ENCODE measurements around the gene LRRC30.

LRRC30 gene

GRCh38 chr18:7242926-7243325 is 12.0 kb downstream of the LRRC30 start:
- no peak for DNase-seq

- DNase-seq = no peak
These were observed 18.0 kb downstream of the LRRC30 start for GRCh38 chr18:7248877-7249276.

- DNase-seq = no peak
These were observed 23.3 kb downstream of the LRRC30 start for GRCh38 chr18:7254163-7254562.

- DNase-seq = no peak
These were observed 24.2 kb downstream of the LRRC30 start for GRCh38 chr18:7255054-7255453.

GRCh38 chr18:7255643-7256042 is 24.8 kb downstream of the LRRC30 start:
- DNase-seq = no peak

DNA sequence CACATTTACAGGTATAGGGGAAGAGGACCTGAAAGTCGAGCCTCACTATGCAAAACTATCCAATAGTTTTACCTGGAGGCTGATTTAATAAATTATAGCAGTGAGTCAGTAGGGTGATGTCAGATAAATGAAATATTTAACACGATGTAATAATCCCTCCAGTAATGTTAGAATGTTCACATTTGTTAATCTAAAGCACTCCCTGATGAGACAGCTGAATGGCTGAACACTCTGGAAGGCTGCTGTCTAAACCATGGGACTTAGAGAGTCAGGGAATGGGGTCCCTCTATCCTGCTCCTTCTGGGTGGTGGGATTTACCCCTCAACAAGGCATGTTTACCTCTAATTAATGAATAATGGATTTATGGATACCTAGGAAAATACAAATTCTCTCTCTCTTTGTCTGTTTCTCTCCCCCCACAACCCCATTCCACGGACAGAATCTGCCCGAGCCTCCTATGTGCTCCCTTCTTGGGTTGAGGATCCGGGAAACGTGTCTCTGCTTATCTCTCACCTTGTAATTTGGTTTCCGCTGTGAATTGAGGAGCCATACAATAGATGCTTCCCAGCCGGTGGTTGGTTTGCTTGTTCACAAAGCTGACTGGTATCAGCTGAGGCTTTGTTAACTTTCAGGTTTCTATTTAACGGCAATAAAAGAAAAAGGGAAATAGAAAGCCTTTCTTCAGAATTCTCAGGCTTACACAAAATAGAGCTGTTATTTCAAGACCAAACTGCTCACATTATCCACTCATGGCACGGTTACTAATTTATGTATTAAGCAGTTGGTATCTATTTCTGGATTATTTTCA is 25.9 kb downstream of the LRRC30 start:
- no peak for DNase-seq

GRCh38 chr18:7257426-7257740 is 26.5 kb downstream of the LRRC30 start:
- DNase-seq = no peak

DNA sequence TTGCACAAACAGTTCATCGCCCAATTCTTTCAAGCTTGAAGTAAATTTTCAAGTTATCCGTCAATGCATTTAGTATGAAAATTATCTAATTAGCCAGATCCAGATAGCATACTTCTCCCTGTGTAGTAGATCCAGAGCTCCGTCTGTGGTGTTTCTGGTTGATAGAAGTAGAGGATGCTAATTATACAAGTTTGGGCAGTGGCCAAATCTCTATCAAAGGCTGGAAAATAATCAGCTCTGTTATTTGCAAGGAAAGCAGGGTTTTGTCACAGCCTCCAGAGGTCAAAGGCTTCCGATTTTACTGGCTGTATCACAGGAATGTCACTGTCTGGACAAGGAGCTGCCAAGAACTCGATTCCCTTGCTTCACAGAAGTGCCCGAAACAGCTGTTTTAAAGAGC is 28.6 kb downstream of the LRRC30 start:
- no peak for DNase-seq

- no peak for DNase-seq
These were observed 30.3 kb downstream of the LRRC30 start for GRCh38 chr18:7261199-7261598.

- no peak for DNase-seq
These were observed 37.1 kb downstream of the LRRC30 start for GRCh38 chr18:7267973-7268372.

- DNase-seq = no peak
These were observed 39.1 kb downstream of the LRRC30 start for GRCh38 chr18:7269942-7270341.

DNA sequence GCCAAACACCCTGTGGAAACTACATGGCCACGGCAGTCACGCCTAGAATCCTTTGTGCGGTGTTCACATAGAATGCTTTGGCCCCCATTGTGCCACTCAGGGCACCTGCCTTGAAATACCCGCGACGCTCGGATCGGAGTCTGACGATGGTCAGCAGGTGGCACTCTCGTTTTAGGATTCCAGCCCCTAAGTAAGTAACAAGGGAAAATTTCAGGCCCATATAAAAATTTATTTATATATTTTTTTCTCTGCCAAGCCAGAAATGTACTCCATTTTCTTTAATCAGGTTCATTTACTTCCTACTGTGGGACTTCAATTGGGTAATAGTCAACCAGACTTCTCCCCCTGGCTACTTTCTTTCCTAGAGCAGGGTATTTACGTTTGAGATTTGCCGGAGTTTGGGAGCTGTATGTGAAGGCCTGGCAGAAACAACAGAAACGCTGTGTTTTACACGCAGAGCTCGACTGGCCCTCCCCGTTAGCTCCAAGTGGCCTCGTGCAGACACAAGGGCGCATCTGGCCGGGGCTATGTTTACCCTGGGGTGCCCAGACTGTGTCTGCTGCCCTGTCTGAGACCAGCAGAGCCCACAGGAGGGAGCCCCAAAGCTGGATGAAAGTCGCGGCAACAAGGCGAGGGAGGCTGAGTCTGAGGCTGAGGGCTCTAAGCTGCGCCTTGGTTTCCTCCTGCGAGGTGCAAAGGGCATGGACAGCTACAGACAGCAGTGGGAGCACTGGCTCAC is 41.6 kb downstream of the LRRC30 start:
- no peak for DNase-seq

GRCh38 chr18:7273301-7273921 is 42.5 kb downstream of the LRRC30 start:
- no peak for DNase-seq

- no peak for DNase-seq
These were observed 50.7 kb downstream of the LRRC30 start for GRCh38 chr18:7281579-7281978.
